GM23338 (cell line): ENCODE results near the gene TAF1L. TPM values are rescaled to one million over a fixed set of nuclear protein-coding genes. Genes with fewer than 3 reads are reported as not detected.

Source experiments
- ATAC-seq: fragments of 200-7000 bp; cut with Tn5 transposase; 3 replicates; pipeline ENCODE4 v1.9.1; 2020
- DNase-seq: peaks from one replicate; pipeline ENCODE4 v3.0.0-alpha.2; 2015; ENCODE audit warnings: low spot score
- H2AFZ ChIP-seq: fragments of 200-600 bp; sonication (generic); 2 replicates; pipeline ENCODE4 v1.8.0; 2016; ENCODE audit warnings: antibody characterized with exemption, mild to moderate bottlenecking, moderate library complexity
- H3F3A ChIP-seq: fragments of 200-600 bp; sonication (generic); replicated peaks from 2 replicates; pipeline ENCODE4 v1.8.0; 2017; ENCODE audit warnings: antibody characterized with exemption, mixed run types, low read depth
- H3K27ac ChIP-seq: fragments of 200-600 bp; sonication (generic); 2 replicates; pipeline ENCODE4 v1.6.1; 2016; ENCODE audit warnings: low read depth
- H3K27me3 ChIP-seq: fragments of 200-600 bp; sonication (generic); 2 replicates; pipeline ENCODE4 v1.8.0; 2016; ENCODE audit warnings: mild to moderate bottlenecking, mixed run types, moderate library complexity; ENCODE audit not compliant: insufficient read depth
- H3K36me3 ChIP-seq: fragments of 200-600 bp; sonication (generic); 2 replicates; pipeline ENCODE4 v1.8.0; 2016; ENCODE audit warnings: mild to moderate bottlenecking; ENCODE audit not compliant: insufficient read depth
- H3K4me1 ChIP-seq: fragments of 200-600 bp; sonication (generic); 2 replicates; pipeline ENCODE4 v1.8.0; 2016; ENCODE audit warnings: mild to moderate bottlenecking, moderate library complexity; ENCODE audit not compliant: insufficient read depth
- H3K4me2 ChIP-seq: fragments of 200-600 bp; sonication (generic); 2 replicates; pipeline ENCODE4 v1.7.1; 2017; ENCODE audit warnings: mixed run types
- H3K4me3 ChIP-seq: fragments of 200-600 bp; sonication (generic); 2 replicates; pipeline ENCODE4 v1.6.1; 2016; ENCODE audit warnings: mixed run types
- H3K79me2 ChIP-seq: fragments of 200-600 bp; sonication (generic); replicated peaks from 2 replicates; pipeline ENCODE4 v1.8.0; 2017; ENCODE audit warnings: mild to moderate bottlenecking; ENCODE audit not compliant: insufficient read depth
- H3K9me2 ChIP-seq: fragments of 200-600 bp; sonication (generic); 2 replicates; pipeline ENCODE4 v1.8.0; 2017; ENCODE audit not compliant: insufficient read depth
- H4K20me1 ChIP-seq: fragments of 200-600 bp; sonication (generic); replicated peaks from 2 replicates; pipeline ENCODE4 v1.8.0; 2017; ENCODE audit warnings: mild to moderate bottlenecking; ENCODE audit not compliant: insufficient read depth
- H3K27ac Mint-ChIP-seq: 2 replicates; pipeline ENCODE4 v1.8.0; 2020; ENCODE audit warnings: inconsistent platforms, mild to moderate bottlenecking, moderate library complexity, mixed read lengths
- H3K27me3 Mint-ChIP-seq: 3 replicates; pipeline ENCODE4 v1.8.0; 2022; ENCODE audit warnings: low read depth, mild to moderate bottlenecking, moderate library complexity, mixed read lengths, inconsistent platforms; ENCODE audit not compliant: insufficient read depth, poor library complexity
- H3K36me3 Mint-ChIP-seq: 3 replicates; pipeline ENCODE4 v1.8.0; 2021; ENCODE audit warnings: low read depth, mild to moderate bottlenecking, inconsistent platforms, moderate library complexity, mixed read lengths
- H3K4me1 Mint-ChIP-seq: 3 replicates; pipeline ENCODE4 v1.8.0; 2020; ENCODE audit warnings: mild to moderate bottlenecking, inconsistent platforms, mixed read lengths
- H3K4me3 Mint-ChIP-seq: 3 replicates; pipeline ENCODE4 v1.8.0; 2021; ENCODE audit warnings: moderate library complexity, mild to moderate bottlenecking, inconsistent platforms, mixed read lengths
- H3K9me3 Mint-ChIP-seq: 3 replicates; pipeline ENCODE4 v1.8.0; 2020; ENCODE audit warnings: moderate library complexity, mild to moderate bottlenecking, inconsistent platforms, mixed read lengths
- CREB1 ChIP-seq: fragments of 250-450 bp; sonication (Bioruptor Pico); IDR thresholded peaks from 2 replicates; pipeline ENCODE4 v1.5.0; 2020; ENCODE audit warnings: low read depth, mild to moderate bottlenecking, moderate library complexity
- CTCF ChIP-seq, 2 experiments: fragments of 200-600 bp in 1 of 2; sonication (generic) in 1 of 2; conservative IDR thresholded peaks; 2 replicates each; pipeline versions ENCODE4 v1.5.1 to v1.6.1; 2016 to 2017; ENCODE audit warnings: antibody characterized with exemption in 2 of 2, low read depth in 2 of 2, mild to moderate bottlenecking in 2 of 2, moderate library complexity in 1 of 2
- ETS1 ChIP-seq: IDR thresholded peaks from 2 replicates; pipeline ENCODE4 v1.6.1; 2016; ENCODE audit warnings: antibody characterized with exemption
- EZH2 ChIP-seq: fragments of 200-600 bp; sonication (generic); IDR thresholded peaks from one replicate; pipeline ENCODE4 v1.8.0; 2017; ENCODE audit warnings: antibody characterized with exemption, mild to moderate bottlenecking, low read depth; ENCODE audit not compliant: unreplicated experiment
- EZH2phosphoT487 ChIP-seq: fragments of 200-600 bp; sonication (generic); IDR thresholded peaks from one replicate; pipeline ENCODE4 v1.8.1; 2018; ENCODE audit warnings: antibody characterized with exemption; ENCODE audit not compliant: unreplicated experiment
- NANOG ChIP-seq: IDR thresholded peaks from 2 replicates; pipeline ENCODE4 v1.6.1; 2016; ENCODE audit warnings: antibody characterized with exemption, borderline replicate concordance
- POLR2AphosphoS5 ChIP-seq: IDR thresholded peaks from 2 replicates; pipeline ENCODE4 v1.6.1; 2016; ENCODE audit warnings: antibody characterized with exemption, low read depth
- REST ChIP-seq: IDR thresholded peaks from one replicate; pipeline ENCODE4 v1.6.1; 2018; ENCODE audit warnings: antibody characterized with exemption; ENCODE audit not compliant: unreplicated experiment
- STAT1 ChIP-seq: IDR thresholded peaks from one replicate; pipeline ENCODE4 v1.6.1; 2016; ENCODE audit warnings: antibody characterized with exemption; ENCODE audit not compliant: unreplicated experiment
- ZNF114 ChIP-seq: fragments of 250-450 bp; sonication (Bioruptor Pico); IDR thresholded peaks from 2 replicates; pipeline ENCODE4 v1.5.0; 2020; ENCODE audit warnings: mild to moderate bottlenecking, moderate library complexity
- ZNF331 ChIP-seq: fragments of 250-450 bp; sonication (Bioruptor Pico); IDR thresholded peaks from 2 replicates; pipeline ENCODE4 v1.5.0; 2020; ENCODE audit warnings: low read depth, mild to moderate bottlenecking, moderate library complexity
- polyA plus RNA-seq: library from polyadenylated mRNA; unstranded; fragments of >200 nt; fragmentation: Nextera tagmentation; extraction: Ambion mirVana; gene quantifications from 2 replicates; pipeline ENCODE4 v1.2.1, GENCODE V29; 2016
- total RNA-seq: library from RNA; depleted of rRNA; stranded (reverse); fragments of >200 nt; shearing (Covaris generic); gene quantifications from 2 replicates; pipeline ENCODE4 v1.2.3, GENCODE V29; 2014

TAF1L gene
- total and polyA plus RNA-seq, 2 experiments from 2014 or later, result 0.07 TPM; not detected in 1

- no peak overlapping the region for H3K4me3 Mint-ChIP-seq
- no peaks in the 10 kb centered on the region for H3K4me1 Mint-ChIP-seq
- TF ChIP-seq POLR2AphosphoS5, result no peak
- no peak for TF ChIP-seq NANOG
- no peak for TF ChIP-seq ZNF331 (CRISPR knock-in tag)
- TF ChIP-seq STAT1, result no peak
- no peak for TF ChIP-seq CREB1 (CRISPR knock-in tag)
- TF ChIP-seq REST, result no peak
- TF ChIP-seq CTCF (conservative IDR thresholded peaks at IDR 0.05; ENCODE audit: low read depth in 2 of 2), result no peak
- no peak overlapping the region for H3K27ac Mint-ChIP-seq
- Histone ChIP-seq H3K27ac (no peak overlapping the region), H4K20me1 (no peaks in the 10 kb centered on the region), H3K4me1 (no peaks in the 10 kb centered on the region), H3K27me3 (no peaks in the 10 kb centered on the region), H3K79me2 (no peaks in the 10 kb centered on the region), H3K4me3 (no peak overlapping the region), H3F3A (no peaks in the 10 kb centered on the region), H3K4me2 (no peak overlapping the region), H3K9me2 (0 out of 2 replicates have a peak, but pooled peaks cover 5% of the 10 kb centered on the region), H2AFZ (no peak overlapping the region), H3K36me3 (no peaks in the 10 kb centered on the region)
- H3K9me3 Mint-ChIP-seq, result no peaks in the 10 kb centered on the region; the same call in 2 of the 3 replicates
- no peaks in the 10 kb centered on the region for H3K27me3 Mint-ChIP-seq
- ATAC-seq, result no peak
- no peaks in the 10 kb centered on the region for H3K36me3 Mint-ChIP-seq
- DNase-seq, result no peak
Observed at GRCh38 chr9:32672469-32672868, 37.0 kb upstream of the TAF1L start.

GRCh38 chr9:32671333-32671732 lies 35.9 kb upstream of the TAF1L start:
- no peak overlapping the region for H3K4me3 Mint-ChIP-seq
- no peaks in the 10 kb centered on the region for H3K36me3 Mint-ChIP-seq
- 0 out of 2 replicates have a peak, but pooled peaks cover 5% of the 10 kb centered on the region for H3K9me2 ChIP-seq
- no peaks in the 10 kb centered on the region for H4K20me1 ChIP-seq
- H3K4me1 Mint-ChIP-seq, result no peaks in the 10 kb centered on the region
- no peak overlapping the region for H3K27ac Mint-ChIP-seq
- no peak overlapping the region for H2AFZ ChIP-seq
- ATAC-seq, result no peak
- H3K36me3 ChIP-seq, result no peaks in the 10 kb centered on the region
- no peaks in the 10 kb centered on the region for H3K79me2 ChIP-seq
- no peaks in the 10 kb centered on the region; the same call in 2 of the 3 replicates for H3K9me3 Mint-ChIP-seq
- H3K4me1 ChIP-seq, result no peaks in the 10 kb centered on the region
- no peaks in the 10 kb centered on the region for H3K27me3 ChIP-seq
- H3K4me2 ChIP-seq, result no peak overlapping the region
- H3F3A ChIP-seq, result no peaks in the 10 kb centered on the region
- no peaks in the 10 kb centered on the region for H3K27me3 Mint-ChIP-seq
- no peak for DNase-seq
- H3K27ac ChIP-seq, result no peak overlapping the region
- no peak overlapping the region for H3K4me3 ChIP-seq
- TF ChIP-seq ZNF331 (CRISPR knock-in tag) (no peak), ETS1 (no peak), EZH2 (no peak), EZH2phosphoT487 (no peak), ZNF114 (CRISPR knock-in tag) (no peak), CREB1 (CRISPR knock-in tag) (no peak), CTCF (conservative IDR thresholded peaks at IDR 0.05; ENCODE audit: low read depth in 2 of 2) (no peak), REST (no peak), POLR2AphosphoS5 (no peak), STAT1 (no peak)
